ENCODE measurements around the gene TCF3. TPM values are rescaled to one million over a fixed set of nuclear protein-coding genes. Genes with fewer than 3 reads are reported as not detected.

TCF3 gene
- total and polyA plus RNA-seq, 2 donors (not counting 3 experiments of a cell fraction or from before 2014, with no cell fraction given): 147 to 193 TPM

GRCh38 chr19:1572795-1573194 lies 79.6 kb downstream of the TCF3 start:
- H4K20me1 ChIP-seq (replicated peaks; ENCODE audit: control insufficient read depth, extremely low read depth, insufficient read depth, low read length): no peaks in the 10 kb centered on the region
- DNase-seq (ENCODE audit: low read depth, low spot score): no peak
- no peaks in the 10 kb centered on the region for H3K79me2 ChIP-seq (ENCODE audit: control insufficient read depth, insufficient read depth, low read length)
- H3K4me2 ChIP-seq (ENCODE audit: insufficient read depth, low read length): no peak overlapping the region
- H3K9me1 ChIP-seq (replicated peaks; ENCODE audit: control insufficient read depth, extremely low read depth, insufficient read depth, low read length): no peaks in the 10 kb centered on the region
- dilution Hi-C loops (cut with MboI; ENCODE audit: extremely low pct_ligation_motif_present, low sequenced_read_pairs) (no loop called here), intact Hi-C loops (cut with micrococcal nuclease) (no loop called here)
- no peak overlapping the region for H3K4me3 ChIP-seq (replicated peaks in 1 of 3; ENCODE audit: insufficient read depth in 1 of 3, low read depth in 1 of 3, low read length in 3 of 3)
- no peak for FAIRE-seq
- no peak overlapping the region for H3K9ac ChIP-seq (replicated peaks; ENCODE audit: extremely low read depth, insufficient read depth, low read length)
- no peak overlapping the region for H2AFZ ChIP-seq (ENCODE audit: low read depth, low read length)
- POLR2A ChIA-PET: no interaction called here
- CTCF ChIA-PET: no interaction called here
- H3K4me1 ChIP-seq (ENCODE audit: control insufficient read depth, extremely low read depth, insufficient read depth, low read length): no peaks in the 10 kb centered on the region
- TF ChIP-seq EZH2 (IDR thresholded peaks at IDR 0.05; ENCODE audit: borderline replicate concordance, low read depth, low read length, severe bottlenecking) (no peak), FOS (IDR thresholded peaks at IDR 0.05; ENCODE audit: borderline replicate concordance, insufficient read depth, low read length) (no peak), POLR2AphosphoS5 (IDR thresholded peaks at IDR 0.05; ENCODE audit: insufficient read depth, low read depth, low read length) (no peak), JUN (IDR thresholded peaks at IDR 0.05; ENCODE audit: borderline replicate concordance, insufficient read depth, insufficient read length, low read depth) (no peak), POLR2A (IDR thresholded peaks at IDR 0.05; ENCODE audit: low read depth, low read length) (no peak), MYC (IDR thresholded peaks at IDR 0.05; ENCODE audit: low read depth, low read length) (no peak), GATA2 (IDR thresholded peaks at IDR 0.05; ENCODE audit: insufficient read depth, insufficient read length, low read depth, low read length) (no peak)
- TF ChIP-seq, protein P1, sequence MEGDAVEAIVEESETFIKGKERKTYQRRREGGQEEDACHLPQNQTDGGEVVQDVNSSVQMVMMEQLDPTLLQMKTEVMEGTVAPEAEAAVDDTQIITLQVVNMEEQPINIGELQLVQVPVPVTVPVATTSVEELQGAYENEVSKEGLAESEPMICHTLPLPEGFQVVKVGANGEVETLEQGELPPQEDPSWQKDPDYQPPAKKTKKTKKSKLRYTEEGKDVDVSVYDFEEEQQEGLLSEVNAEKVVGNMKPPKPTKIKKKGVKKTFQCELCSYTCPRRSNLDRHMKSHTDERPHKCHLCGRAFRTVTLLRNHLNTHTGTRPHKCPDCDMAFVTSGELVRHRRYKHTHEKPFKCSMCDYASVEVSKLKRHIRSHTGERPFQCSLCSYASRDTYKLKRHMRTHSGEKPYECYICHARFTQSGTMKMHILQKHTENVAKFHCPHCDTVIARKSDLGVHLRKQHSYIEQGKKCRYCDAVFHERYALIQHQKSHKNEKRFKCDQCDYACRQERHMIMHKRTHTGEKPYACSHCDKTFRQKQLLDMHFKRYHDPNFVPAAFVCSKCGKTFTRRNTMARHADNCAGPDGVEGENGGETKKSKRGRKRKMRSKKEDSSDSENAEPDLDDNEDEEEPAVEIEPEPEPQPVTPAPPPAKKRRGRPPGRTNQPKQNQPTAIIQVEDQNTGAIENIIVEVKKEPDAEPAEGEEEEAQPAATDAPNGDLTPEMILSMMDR (IDR thresholded peaks at IDR 0.05; ENCODE audit: extremely low read depth in 1 of 2, insufficient read depth in 1 of 2, low read depth in 1 of 2, low read length in 2 of 2): no peak
- TF ChIP-seq, protein P2, sequence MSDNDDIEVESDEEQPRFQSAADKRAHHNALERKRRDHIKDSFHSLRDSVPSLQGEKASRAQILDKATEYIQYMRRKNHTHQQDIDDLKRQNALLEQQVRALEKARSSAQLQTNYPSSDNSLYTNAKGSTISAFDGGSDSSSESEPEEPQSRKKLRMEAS (IDR thresholded peaks at IDR 0.05; ENCODE audit: insufficient read depth, insufficient read length): no peak
- H3K9me3 ChIP-seq (replicated peaks; ENCODE audit: control insufficient read depth, insufficient read depth, low read length): no peaks in the 10 kb centered on the region
- peaks cover 0 to 6% of the 10 kb centered on the region in 2 experiments for H3K27me3 ChIP-seq (ENCODE audit: control insufficient read depth in 2 of 2, insufficient read depth in 2 of 2, low read length in 2 of 2)
- BruUV-seq (replicated peaks): no TSS peak
- H3K27ac ChIP-seq (ENCODE audit: insufficient read depth, low read depth, low read length): no peak overlapping the region
- H3K36me3 ChIP-seq (ENCODE audit: control insufficient read depth in 2 of 2, extremely low read depth in 1 of 2, insufficient read depth in 2 of 2, low read length in 2 of 2): peaks cover 5 to 15% of the 10 kb centered on the region in 2 experiments
